HFFc6 (cell line): Measurements from ENCODE around the gene MDM2. TPM values are rescaled to one million over a fixed set of nuclear protein-coding genes. Genes with fewer than 3 reads are reported as not detected.

Source experiments
- DNase-seq: peaks from one replicate; pipeline ENCODE4 v3.0.0-alpha.2; 2018
- H3K27ac Mint-ChIP-seq: 2 replicates; pipeline ENCODE4 v1.8.0; 2020; ENCODE audit warnings: mild to moderate bottlenecking, mixed read lengths
- H3K27me3 Mint-ChIP-seq: 2 replicates; pipeline ENCODE4 v1.8.0; 2021; ENCODE audit warnings: mild to moderate bottlenecking, moderate library complexity, mixed read lengths; ENCODE audit not compliant: insufficient read depth
- H3K36me3 Mint-ChIP-seq: 2 replicates; pipeline ENCODE4 v1.8.0; 2021; ENCODE audit warnings: low read depth, mixed read lengths
- H3K4me1 Mint-ChIP-seq: 2 replicates; pipeline ENCODE4 v1.8.0; 2020; ENCODE audit warnings: low read depth, mixed read lengths
- H3K4me3 Mint-ChIP-seq: 2 replicates; pipeline ENCODE4 v1.8.0; 2020; ENCODE audit warnings: mild to moderate bottlenecking, moderate library complexity, mixed read lengths
- H3K9me3 Mint-ChIP-seq: 2 replicates; pipeline ENCODE4 v1.8.0; 2020; ENCODE audit warnings: mild to moderate bottlenecking, mixed read lengths
- CTCF ChIP-seq: fragments of 200-600 bp; sonication (generic); IDR thresholded peaks from 2 replicates; pipeline ENCODE4 v1.5.0; 2021; ENCODE audit warnings: antibody characterized with exemption, mild to moderate bottlenecking
- long read RNA-seq: library from polyadenylated mRNA; unstranded; transcript quantifications from one replicate; pipeline ENCODE4 v2.0.0, GENCODE V29; 2019
- total RNA-seq, 6 experiments: library from RNA; stranded (reverse); fragmentation: NEBNext Ultra II Directional; extraction: Animal tissue kit (Norgen Biotek cat#: 25700); gene quantifications; 2 replicates in 1 of 6; 3 replicates in 5 of 6; pipeline ENCODE4 v1.2.3, GENCODE V29; 2021

Gene MDM2
- total RNA-seq, result 100 to 1,000 TPM; 216 to 270 (median 236) TPM
- long read RNA-seq, full-length matches to known transcripts, result 16 of 48 reads
- long read RNA-seq, partial matches to known transcripts, result 0 of 48 reads
- long read RNA-seq, other reads (novel, unspliced or antisense), result 32 of 48 reads

DNA sequence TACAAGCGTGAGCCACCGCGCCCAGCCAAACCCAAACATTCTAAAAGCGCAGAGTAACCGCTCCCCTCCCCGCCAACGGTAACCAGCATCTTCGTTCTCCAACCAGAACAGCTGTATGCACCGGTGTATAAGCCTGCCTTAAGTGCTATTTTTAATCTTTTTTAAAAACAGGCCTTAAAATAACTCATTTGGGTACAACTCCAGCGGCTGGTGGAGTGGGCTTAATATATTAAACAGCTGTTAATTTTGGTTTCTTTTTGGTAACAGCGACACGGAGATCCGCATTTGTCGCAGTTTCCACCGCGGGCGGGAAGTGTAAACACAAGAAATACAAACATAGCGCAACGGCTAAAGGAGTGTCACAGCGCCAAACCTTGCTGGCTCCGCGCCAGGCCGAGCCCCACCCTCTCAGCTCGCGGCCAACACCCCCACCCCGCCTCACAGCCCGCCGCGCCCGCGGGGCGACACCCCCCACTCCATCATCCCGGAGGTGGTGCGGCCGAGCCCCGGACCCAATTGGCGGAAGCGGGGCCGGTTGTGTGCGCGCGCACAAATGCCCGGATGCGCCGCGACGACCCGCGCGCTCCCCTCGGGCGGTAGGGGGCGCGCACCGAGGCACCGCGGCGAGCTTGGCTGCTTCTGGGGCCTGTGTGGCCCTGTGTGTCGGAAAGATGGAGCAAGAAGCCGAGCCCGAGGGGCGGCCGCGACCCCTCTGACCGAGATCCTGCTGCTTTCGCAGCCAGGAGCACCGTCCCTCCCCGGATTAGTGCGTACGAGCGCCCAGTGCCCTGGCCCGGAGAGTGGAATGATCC lies at the start of gene MDM2:
TSS of gene MDM2 (plus strand) at position 602 of the 812 bp plus-strand sequence. CDS start 301 bp downstream, outside the sequence.
- Mint-ChIP-seq H3K27ac (peak within 1 kb of the TSS; percentile 99), H3K4me3 (peak within 1 kb of the TSS; percentile 95), H3K36me3 (peaks cover 35% of the 10 kb centered on the region), H3K27me3 (peaks cover 11% of the 10 kb centered on the region), H3K9me3 (peaks cover 26% of the 10 kb centered on the region), H3K4me1 (peaks cover 44% of the 10 kb centered on the region)
- peak; percentile 91 for TF ChIP-seq CTCF
- DNase-seq, result peak; percentile 69

DNA sequence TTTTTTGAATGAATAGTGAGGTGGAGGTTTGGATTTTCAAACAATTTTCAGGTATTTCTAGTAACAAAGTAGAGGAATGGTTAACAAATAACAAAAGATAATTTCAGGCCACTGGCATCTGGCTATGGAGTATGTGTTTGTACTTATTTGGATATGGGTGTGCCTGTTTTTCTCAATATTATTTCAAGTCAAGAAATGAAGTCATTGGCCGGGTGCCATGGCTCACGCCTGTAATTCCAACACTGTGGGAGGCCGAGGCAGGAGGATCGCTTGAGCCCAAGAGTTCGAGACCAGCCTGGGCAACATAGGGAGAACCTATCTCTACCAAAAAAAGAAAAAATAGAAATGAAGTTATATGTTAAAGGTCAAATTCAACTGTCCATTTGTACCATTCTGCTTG lies 48.1 kb upstream of the MDM2 start:
- Mint-ChIP-seq H3K27ac (no peak overlapping the region), H3K4me1 (no peaks in the 10 kb centered on the region), H3K4me3 (no peak overlapping the region), H3K36me3 (peaks cover 28% of the 10 kb centered on the region), H3K9me3 (no peaks in the 10 kb centered on the region), H3K27me3 (no peaks in the 10 kb centered on the region)
- no peak for TF ChIP-seq CTCF
- DNase-seq, result no peak

GRCh38 chr12:68760806-68761441 lies 47.1 kb upstream of the MDM2 start:
- Mint-ChIP-seq H3K9me3 (no peaks in the 10 kb centered on the region), H3K36me3 (peaks cover 21% of the 10 kb centered on the region), H3K27me3 (no peaks in the 10 kb centered on the region), H3K27ac (no peak overlapping the region), H3K4me3 (no peak overlapping the region), H3K4me1 (no peaks in the 10 kb centered on the region)
- no peak for TF ChIP-seq CTCF
- DNase-seq, result no peak

DNA sequence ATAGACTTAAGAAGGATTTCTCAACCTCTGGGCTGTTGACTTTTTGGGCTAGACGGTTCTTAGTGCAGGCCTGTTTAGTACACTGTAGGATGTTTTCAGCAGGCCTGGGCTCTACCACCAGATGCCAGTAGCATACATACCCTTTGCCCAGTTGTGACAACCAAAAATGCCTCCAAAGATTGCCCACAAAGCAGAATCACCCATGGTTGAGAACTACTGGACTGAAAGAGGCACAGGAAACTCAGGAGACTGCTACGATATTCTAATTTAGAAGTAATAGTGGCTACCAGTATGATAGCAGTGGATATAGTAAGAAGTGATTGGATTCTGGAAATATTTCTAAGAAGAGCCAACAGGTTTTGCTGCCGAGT lies 46.5 kb upstream of the MDM2 start:
- Mint-ChIP-seq H3K4me1 (no peaks in the 10 kb centered on the region), H3K9me3 (no peaks in the 10 kb centered on the region), H3K27ac (no peak overlapping the region), H3K27me3 (no peaks in the 10 kb centered on the region), H3K36me3 (peaks cover 16% of the 10 kb centered on the region), H3K4me3 (no peak overlapping the region)
- no peak for TF ChIP-seq CTCF
- no peak for DNase-seq

GRCh38 chr12:68761901-68762630 lies 45.9 kb upstream of the MDM2 start:
- Mint-ChIP-seq H3K27me3 (no peaks in the 10 kb centered on the region), H3K9me3 (no peaks in the 10 kb centered on the region), H3K4me3 (no peak overlapping the region), H3K4me1 (no peaks in the 10 kb centered on the region), H3K27ac (no peak overlapping the region), H3K36me3 (peaks cover 14% of the 10 kb centered on the region)
- no peak for DNase-seq
- no peak for TF ChIP-seq CTCF
